Stimulated activated CD4-positive, alpha-beta T cell treated with anti-CD3 and anti-CD28 coated beads, Interleukin-2, amount 100 ng/mL, for 48 hours (primary cell): ENCODE results near the gene HEG1.

Experiments
- DNase-seq, 2 donors: peaks; one replicate each; pipeline ENCODE4 v3.0.0-alpha.2; 2020

The HEG1 gene

DNA sequence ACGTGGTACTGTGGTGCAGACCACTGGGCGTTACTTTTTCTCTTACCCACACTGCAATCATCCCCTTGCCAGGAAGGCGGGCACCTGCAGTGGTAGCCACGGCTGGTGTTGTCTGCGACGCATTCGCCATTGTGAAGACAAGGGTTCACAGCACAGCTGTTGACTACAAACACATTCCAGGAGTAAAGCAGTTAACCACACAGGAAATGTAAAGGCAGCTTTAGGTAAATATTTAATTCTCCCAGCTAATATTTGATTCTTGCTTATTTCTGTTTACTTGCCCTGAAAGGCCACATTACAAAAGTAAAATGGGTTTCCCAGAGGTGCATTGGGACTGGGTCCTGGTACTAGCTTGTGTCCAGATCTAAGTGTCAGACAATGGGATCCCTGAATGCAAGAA, 45.4 kb downstream of the HEG1 start:
- no peak for DNase-seq

- DNase-seq = no peak
Observed at GRCh38 chr3:125008766-125009165, 47.0 kb downstream of the HEG1 start.

GRCh38 chr3:125006291-125006731, 49.5 kb downstream of the HEG1 start:
- no peak for DNase-seq

- no peak for DNase-seq
Observed at GRCh38 chr3:125005676-125006075, 50.1 kb downstream of the HEG1 start.

DNA sequence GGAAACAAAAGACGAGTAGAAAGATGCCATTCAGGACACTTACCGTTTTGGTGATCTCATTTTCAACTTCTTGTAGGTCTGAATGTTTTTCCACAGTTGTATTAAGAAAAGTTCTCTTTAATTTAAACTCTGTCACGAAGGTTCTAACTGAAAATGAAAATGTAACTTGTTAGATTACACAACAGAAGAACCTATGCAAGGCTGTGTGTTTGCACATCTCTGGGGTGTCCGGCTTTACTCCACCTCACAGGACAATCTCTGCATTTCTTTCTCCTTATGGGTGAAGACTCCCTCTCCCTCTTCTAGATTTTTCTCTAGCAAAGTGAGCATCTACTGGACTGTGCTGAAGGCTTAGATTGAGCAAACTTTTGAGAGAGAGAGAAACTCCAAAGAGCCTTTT, 50.6 kb downstream of the HEG1 start:
- DNase-seq = no peak

- no peak for DNase-seq
Observed at GRCh38 chr3:125003859-125004595, 51.8 kb downstream of the HEG1 start.

- DNase-seq = no peak
Observed at GRCh38 chr3:125003369-125003853, 52.4 kb downstream of the HEG1 start.

GRCh38 chr3:125002414-125003368, 53.1 kb downstream of the HEG1 start:
- no peak for DNase-seq

DNA sequence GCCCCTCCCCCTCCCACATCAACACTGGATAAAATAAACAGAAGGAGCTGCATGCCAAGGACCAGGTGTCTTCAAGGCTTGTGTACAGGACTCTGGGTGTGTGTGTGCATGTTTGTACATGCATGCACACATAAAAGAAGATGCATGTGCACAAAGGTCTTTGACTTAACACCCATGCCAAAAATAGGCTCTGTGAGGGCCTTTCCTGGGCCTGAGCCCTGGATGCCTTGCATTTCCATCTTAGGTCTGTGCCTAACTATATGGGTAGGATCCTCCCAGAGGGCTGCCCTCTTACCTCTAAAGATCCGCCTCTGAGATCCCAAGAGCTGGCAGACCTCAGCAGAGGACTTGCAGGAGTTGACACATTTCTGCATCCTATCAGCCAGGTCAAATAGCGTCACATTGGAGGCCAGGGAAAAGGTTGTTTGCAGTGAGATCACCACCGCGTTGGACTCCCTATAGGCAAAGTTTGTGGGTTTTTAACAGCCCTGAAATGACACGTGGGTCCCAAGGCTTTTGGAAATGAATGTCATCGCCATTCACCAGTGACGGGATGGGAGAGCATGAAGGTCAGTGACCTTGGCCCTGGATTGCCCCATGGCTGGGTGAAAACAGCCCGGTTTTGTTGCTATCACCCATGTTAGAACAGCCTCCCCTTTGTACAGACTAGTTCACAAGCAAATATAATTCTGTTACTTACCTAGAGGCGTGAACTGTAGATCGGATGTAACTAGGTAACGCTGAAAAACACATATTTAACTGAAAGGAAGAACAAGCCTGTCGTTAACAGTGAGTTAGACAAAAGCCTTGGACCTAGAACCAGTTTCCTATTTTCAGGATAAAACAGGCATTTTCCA, 54.0 kb downstream of the HEG1 start:
- DNase-seq = no peak

DNA sequence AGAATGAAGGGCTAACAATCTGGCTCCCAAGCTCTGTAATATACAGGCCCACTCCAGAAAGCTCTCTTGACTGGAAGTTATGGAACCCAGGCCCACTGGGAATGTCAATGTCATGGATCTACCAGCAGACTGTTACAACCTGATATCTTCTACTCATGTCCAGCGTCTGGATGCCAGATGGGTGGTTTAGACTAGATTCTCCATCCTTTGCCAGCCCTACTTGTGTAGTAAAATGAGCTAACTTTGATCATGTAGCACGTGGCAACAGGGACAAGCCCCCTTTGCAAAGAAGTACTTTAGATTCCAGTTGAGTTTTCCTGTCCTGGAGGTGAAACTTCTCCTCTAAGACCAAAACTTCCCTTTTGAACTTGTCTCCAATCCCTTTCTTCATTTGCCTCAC, 55.1 kb downstream of the HEG1 start:
- no peak for DNase-seq

- no peak for DNase-seq
Observed at GRCh38 chr3:124999897-125000435, 55.8 kb downstream of the HEG1 start.

- DNase-seq = no peak
Observed at GRCh38 chr3:124999317-124999716, 56.5 kb downstream of the HEG1 start.

GRCh38 chr3:124998247-124998630, 57.6 kb downstream of the HEG1 start:
- DNase-seq = no peak

GRCh38 chr3:124997303-124998246, 58.2 kb downstream of the HEG1 start:
- no peak for DNase-seq

GRCh38 chr3:124995460-124995994, 60.3 kb downstream of the HEG1 start:
- DNase-seq = peak; percentile 13 to 23

DNA sequence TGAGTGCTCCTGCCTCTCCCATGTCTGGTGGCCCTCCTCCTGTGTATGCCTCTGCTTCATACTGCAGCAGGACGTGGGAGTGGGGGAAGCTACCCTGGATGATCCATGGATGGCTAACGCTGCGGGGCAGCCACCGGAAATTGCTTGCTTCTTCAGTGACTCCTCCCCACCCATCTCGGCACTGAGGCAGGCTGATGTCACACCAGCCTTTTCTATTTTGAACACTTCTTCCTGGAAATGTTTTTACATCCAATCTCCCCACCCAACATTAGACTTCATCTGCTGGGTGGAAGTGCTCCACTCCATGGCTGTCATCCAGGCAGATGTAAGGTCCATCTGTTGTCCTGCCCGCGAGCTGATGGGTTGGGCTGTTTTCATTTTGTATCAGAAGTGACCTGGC, 62.3 kb downstream of the HEG1 start:
- DNase-seq = no peak

DNA sequence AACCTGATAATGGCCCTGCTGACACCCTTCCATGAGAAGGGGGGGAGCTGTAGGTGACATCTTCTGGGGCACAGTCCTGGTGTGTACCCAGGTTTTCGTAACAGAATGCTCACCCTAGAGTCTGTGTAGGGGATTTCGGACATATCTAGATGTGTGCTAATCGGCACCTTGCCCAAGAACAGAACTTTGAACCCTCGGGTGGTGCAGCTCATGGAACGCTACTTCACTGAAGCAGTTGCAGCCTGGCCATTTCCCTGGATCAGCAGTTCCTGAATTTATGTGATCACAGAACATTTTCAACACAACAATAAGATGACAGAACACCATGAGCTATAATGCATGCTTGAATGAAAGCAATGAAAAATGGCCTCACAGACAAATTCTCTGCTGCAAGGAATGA, 63.8 kb downstream of the HEG1 start:
- DNase-seq = no peak

DNA sequence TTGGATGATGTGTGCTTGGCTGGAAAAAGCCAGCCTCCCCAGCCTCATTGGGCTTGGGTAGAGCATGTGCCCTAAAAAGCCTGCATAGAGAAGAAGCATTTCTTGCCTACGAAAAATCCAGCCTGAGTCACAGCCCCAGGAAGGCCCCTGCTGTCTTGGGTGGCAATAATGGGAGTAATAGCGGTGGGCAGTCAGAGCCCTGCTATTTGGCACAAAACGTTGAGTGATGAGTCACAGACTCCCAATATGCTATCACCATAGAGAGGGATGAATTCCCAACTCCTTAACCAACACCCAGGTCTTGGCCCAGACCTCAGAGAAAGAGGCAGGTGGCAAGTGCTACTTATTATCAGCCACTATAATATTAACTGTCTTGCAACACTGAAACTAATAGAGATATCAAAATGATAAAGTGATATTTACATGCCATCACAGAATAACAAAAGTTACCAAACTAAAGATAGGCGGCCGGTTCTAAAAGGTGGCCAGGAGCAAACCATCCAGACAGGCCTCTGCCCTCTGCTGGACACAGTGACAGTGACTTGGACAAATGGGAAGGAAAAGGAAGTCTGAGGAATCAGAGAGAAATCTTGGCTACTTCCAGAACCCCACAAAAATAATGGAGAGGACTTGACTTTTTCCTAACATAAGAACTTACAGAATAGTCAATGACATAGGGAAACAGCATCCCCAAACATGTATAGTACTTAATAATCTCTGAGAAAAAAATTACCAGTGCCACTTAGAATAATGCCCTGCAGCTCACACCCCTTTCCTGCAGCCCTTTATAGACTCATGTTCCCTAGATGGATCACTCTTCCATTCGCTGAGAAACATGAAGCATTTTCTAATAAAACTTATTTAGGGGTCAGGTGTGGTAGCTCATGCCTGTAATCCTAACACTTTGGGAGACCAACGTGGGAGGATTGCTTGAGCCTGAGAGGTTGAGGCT, 69.3 kb downstream of the HEG1 start:
- DNase-seq = no peak

DNA sequence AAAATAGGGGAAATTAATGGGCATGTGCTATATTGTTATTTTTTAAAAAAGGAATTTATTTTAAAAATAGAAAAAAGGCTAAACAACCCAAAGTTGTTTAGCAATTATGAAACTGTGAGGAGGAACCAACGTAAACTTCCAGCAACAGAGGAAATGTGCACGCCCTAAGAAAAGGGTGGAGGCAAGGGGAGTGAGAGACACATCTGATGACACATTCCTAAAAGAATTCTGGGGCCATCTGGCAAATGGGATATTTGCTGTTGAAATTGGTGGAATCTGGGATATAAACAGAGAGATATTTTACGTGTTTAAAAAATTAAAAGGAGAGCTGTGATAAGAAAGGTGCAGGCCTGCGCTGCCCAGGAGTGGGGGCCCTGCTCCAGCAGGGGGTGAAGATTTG, 70.4 kb downstream of the HEG1 start:
- no peak for DNase-seq

DNA sequence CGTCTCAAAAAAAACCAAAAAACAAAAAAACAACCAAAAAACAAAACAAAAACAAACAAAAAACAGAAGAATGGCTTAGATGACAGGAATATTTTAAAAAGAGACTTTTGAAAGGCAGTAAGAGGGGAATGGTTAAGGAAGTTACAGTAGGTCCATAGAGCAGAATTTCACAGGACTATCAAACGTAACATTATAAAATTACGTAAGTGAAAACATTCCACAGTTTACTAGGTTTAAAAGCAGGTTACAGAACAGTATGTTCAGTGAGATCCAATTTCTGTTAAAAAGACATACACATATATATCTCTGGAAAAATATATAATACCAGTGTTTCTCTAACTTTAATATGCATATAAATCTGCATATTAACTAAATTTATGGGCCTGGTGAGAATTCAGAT, 71.0 kb downstream of the HEG1 start:
- no peak for DNase-seq
